GM18499 (cell line): Measurements from ENCODE around the gene MFSD2B.
"Not testable (repeated sequence)": the region's sequence is repeated elsewhere in the genome, so short reads cannot be mapped to it uniquely, and the experiment has no call there.

ENCODE experiments used
- ATAC-seq: cut with Tn5 transposase; IDR thresholded peaks from one replicate; pipeline ENCODE4 v1.9.1; 2021; ENCODE audit warnings: moderate number of reproducible peaks; ENCODE audit not compliant: insufficient read depth, unreplicated experiment

The MFSD2B gene

DNA sequence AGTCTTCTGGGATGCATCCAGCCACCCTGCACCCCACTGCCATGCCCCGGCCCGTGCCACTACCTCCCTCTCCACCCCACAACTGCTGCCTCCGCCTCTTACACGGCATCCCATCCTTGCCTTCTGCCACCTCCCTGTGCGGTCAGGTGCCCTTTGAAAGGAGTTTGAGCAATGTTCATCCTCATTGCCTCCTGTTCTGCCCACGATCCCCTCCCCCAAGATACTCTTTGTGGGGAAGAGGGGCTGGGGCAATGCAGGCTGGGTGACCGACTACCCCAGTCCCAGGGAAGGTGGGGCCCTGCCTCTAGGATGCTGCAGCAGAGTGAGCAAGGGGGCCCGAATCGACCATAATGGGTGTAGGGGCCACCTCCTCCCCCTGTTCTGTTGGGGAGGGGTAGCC, 8.4 kb downstream of the MFSD2B start:
- ATAC-seq = no peak

- ATAC-seq = no peak
Observed at GRCh38 chr2:24019729-24020128, 9.8 kb downstream of the MFSD2B start.

DNA sequence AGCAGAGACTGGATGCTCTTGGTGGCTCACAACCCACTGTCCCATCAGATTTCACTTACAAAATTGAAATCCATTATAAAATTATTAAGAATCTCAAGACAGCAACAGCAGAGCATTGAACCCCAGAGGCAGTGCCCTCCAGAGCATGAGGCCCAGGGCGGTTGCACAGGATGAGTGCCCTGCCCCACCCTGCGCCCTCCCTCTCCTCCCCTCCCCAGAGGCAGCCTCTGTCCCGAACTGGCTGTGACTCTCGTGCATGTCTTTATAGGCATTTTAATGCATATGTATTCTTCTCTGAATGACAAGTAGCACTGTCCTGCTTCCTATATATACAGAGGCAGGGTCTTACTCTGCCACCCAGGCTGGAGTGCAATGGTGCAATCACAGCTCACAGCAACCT, 10.4 kb downstream of the MFSD2B start:
- ATAC-seq = no peak

DNA sequence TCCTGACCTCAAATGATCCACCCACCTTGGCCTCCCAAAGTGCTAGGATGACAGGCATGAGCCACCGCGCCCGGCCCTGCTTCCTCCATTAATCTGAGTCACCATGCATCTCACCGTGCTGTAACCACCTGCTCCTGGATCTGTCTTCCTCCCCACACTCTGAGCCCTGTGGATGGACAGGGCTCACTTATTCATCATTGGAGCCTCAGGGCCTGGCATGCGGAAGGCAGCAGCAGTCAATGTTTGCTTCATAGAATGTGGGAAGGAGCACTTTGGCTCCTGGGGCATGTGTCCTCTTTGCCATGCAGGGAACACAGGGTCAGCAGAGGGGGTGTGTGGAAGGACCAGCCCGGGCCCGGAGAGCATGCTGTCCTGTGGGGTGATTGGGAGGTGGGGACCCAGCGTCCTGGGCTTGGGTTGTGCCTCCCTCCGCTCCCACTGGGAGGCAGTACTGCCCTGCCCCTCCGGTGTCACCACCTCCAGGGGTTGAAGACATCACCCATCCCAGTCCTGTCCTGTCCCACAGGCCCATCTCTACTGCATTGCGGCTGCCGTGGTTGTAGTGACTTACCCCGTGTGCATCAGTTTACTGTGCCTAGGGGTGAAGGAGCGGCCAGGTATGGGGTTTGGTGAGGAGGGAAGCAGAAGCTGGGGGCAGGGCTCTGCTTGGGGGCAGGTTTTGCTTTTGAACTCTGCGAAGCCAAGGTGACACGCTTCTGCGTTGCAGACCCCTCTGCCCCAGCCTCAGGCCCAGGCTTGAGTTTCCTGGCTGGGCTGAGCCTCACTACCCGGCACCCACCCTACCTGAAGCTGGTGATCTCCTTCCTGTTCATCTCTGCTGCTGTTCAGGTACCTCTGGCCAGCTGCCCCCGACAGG, 11.5 kb downstream of the MFSD2B start:
- no peak for ATAC-seq

- ATAC-seq = no peak
Observed at GRCh38 chr2:24022324-24022974, 12.6 kb downstream of the MFSD2B start.

DNA sequence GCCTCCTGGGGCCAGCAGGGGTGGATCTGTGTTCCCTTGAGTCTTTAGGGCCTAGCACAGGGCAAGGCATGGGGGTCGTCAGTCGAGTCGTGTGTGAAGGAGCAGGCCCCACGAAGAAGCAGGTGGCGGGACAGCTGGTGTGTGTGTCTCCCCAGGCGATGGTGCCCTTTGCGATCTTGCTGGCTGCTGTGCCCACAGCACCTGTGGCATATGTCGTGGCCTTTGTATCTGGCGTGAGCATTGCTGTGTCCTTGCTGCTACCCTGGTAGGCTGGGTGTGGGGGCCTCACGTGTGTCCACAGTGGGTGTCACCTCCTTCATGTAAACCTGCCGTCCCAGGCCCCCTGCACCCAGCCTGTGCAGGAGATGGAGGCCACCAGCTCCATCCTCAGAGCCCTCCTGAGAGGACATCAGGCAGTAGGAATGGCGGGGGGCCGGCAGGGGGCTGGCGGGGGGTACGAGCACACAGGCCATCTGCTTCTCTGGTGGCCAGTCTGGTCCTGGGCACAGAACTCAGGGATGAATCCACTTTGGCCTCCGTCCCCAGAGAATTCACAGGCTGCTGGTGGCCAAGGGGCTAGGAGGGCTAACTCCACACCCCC, 13.2 kb downstream of the MFSD2B start:
- no peak for ATAC-seq

DNA sequence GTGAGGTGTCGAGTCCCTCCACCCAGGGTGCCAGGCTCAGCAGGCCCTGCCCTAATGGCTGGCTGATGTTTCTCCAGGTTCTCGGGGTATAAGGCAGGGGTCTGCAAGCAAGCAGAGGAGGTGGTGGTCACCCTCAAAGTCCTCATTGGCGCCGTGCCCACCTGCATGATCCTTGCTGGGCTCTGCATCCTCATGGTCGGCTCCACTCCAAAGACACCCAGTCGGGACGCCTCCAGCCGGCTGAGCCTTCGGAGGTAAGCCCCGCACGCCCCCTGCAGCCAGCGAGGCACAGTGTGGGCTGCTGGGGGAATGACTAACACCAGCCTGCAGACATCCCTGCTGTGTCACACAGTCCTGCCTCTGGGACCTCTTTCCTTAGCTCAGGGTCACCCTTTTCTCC, 14.1 kb downstream of the MFSD2B start:
- no peak for ATAC-seq

DNA sequence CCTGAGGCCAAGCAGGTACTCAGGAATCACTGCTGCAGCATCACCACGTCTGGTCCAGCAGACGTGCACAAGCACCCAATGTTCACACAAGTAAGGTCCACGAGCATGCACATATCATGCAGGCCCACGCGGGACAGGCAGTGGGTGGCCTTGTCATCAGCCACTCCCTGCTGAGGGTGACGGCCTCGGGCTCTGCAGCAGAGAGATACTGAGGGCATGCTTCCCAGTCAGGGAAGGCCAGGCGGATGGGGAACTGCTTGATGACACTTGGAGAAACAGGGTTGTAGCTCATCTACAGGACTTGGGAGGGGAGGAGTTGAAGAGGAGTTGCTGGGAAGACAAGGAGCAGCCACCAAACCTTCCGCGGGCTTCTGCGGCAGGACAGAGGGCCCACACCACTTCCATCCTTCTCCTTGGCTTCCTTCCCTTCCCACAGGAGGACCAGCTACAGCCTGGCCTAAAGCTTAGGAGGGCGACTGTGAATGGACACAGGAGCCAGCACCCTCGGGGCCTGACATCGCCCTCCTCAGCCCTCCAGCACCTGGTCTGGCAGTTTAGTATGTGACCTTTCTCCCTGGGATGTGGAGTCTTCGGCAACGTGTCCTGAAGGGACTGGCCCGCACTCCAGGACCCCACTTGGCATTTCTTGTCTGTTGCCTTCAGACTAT, 15.2 kb downstream of the MFSD2B start:
- ATAC-seq = no peak

DNA sequence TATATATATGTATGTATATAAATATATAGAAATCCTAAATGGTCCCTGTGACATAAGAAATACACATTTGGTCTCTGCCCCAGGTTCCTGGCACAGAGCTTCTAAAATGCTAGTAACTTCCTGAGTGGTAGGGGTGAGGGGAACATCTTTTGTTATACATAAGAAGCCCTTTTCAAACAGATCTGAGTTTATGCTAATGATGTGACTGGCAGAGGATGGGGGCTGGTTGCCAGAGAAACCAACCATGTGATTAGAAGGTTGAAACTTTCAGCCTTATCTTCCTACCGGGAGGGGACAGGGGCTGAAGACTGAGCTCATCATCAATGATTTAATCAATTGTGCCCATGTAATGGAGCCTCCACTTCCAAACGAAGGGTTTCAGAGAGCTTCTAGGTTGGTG, 16.3 kb downstream of the MFSD2B start:
- ATAC-seq = no peak

DNA sequence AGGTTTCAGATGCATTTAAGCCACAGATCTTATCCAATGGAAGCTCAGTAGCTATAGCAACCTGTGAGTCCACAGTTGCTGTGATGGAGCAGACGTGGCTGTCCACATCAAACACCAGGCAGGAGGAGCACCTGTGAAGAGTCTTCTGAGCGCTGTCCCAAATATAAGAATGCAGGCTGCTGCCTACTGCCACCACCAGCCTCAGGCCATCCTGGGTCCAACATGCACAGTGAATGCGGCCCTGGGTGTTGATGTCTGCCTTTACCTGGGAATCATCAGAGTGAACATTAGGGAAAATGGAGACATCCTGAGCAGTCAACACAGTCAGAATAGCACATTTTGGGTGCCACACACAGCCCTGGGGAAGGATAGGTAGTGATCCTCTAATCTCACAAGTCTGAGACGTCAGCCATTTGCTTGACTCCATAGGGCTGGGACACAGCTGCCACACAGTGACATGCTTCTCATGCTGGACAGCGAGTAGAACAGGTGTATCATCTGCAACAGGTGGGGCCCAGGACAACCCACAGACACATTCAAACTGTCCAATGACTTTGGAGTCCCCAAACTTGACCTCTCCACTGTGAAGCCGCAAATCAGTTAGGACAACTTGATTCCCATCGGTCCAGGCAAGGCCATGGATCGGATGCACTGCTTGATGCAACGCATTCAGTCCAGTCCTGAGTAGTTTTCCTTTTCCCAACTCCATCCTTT, 29.1 kb downstream of the MFSD2B start:
- ATAC-seq = no peak

GRCh38 chr2:24040511-24040910, 30.6 kb downstream of the MFSD2B start:
- ATAC-seq = no peak

DNA sequence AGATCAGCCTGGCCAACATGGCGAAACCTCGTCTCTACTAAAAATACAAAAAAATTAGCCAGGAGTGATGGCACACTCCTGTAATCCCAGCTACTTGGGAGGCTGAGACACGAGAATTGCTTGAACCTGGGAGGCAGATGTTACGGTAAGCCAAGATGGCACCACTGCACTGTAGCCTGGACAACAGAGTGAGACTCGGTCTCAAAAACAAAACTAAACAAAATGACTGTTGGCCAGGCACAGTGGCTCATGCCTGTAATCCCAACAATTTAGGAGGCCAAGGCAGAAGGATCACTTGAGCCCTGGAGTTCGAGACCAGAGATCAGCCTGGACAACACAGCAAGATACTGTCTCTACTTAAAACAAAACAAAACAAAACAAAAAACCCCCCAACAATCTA, 33.2 kb downstream of the MFSD2B start:
- not testable (repeated sequence) for ATAC-seq

DNA sequence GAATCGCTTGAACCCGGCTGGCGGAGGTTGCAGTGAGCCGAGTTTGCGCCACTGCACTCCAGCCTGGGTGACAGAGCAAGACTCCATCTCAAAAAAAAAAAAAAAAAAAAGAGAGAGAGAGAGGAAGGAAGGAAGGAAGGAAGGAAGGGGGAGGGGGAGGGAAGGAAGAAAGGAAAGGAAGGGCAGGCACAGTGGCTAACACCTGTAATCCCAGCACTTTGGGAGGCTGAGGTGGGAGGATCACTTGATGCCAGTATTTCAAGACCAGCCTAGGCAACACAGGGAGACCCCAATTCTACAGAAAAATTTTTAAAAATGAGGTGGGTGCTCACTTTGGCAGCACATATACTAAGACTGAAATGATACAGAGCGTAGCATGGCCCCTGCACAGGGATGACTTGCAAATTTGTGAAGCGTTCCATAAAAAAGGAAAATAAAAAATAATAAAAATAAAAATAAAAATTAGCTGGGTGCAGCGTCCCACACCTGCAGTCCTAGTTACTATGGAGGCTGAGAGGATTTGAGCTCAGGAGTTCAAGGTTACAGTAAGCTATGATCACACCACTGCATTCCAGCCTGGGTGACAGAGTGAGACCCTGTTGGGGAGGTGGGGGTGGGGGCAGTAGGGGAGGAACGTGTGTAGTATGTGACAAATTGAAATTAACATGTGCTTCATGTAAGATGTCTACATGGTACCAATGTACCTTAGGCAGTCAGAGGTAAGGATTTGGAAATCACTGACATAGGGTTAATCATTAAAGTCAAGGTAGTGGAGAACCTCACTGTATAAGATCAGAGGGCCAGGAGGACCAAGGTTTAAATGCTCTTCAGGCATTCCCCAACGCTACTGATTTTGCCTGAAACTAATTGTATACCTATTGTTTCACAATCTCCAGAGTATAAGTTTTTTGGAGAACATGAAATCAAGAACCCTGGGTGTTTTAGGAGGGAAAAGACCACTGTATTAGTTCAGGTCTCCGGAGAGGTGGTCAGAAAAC, 35.9 kb downstream of the MFSD2B start:
- ATAC-seq = no peak

- no peak for ATAC-seq
Observed at GRCh38 chr2:24046599-24046929, 36.7 kb downstream of the MFSD2B start.

- peak; percentile 95 for ATAC-seq
Observed at GRCh38 chr2:24046930-24047702, 37.2 kb downstream of the MFSD2B start, which contains the start of gene WDCP. Gene WDCP (minus strand): TSS chr2:24047391. CDS start chr2:24039494, 7,897 bp downstream.

DNA sequence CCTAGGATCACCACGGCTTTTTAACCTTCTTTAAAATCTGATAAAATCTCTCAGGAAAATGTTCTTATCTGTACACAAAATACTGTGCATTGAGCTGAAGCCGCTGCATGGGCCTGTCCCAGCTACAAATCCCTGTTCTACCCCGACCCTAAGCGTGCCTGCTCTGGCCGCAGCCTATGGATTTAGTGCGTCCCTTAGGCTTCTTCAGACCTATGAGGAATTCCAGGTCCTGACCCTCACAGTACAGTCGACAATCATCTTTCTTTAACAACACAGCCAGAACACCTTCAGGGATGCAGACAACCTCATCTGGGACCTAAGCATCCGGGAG, 37.8 kb downstream of the MFSD2B start:
- ATAC-seq = no peak

GRCh38 chr2:24048769-24049484, 39.0 kb downstream of the MFSD2B start:
- no peak for ATAC-seq

DNA sequence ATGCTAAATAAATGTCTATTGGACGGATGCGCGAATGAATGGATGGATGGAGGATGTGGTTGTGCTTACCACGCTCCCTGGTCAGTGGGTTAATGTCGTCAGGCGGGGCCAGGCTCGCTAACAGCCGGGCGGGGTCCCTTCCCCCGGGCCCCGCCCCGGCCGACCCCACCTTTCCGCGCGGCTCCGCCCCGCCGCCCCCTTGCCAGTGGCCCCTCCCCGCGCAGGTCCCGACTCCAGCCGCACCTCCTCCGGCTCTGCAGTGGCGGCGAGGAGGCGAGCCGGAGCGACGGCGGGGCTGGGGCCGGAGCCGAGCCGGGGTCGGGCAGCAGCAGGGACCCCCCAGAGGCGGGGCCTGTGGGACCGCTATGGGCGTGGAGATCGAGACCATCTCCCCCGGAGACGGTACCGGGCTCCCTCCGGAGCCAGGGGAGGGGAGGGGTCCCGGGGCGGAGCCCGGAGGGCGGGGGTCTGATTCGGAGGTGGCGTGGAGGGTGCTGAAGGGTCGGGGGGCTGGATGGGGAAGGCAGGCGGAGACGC, 39.7 kb downstream of the MFSD2B start, which contains the start of gene FKBP1B:
Gene FKBP1B (plus strand): TSS at position 257 of the 537 bp plus-strand sequence. CDS start 109 bp downstream, at position 366.
- ATAC-seq = no peak
